A673 (cell line): ENCODE results near the gene EEFSEC. TPM values are rescaled to one million over a fixed set of nuclear protein-coding genes. Genes with fewer than 3 reads are reported as not detected.

Experiments used
- BruUV-seq: library from RNA; stranded (reverse); fragments of 400-500 nt; replicated peaks from 2 replicates; lab custom pipeline; 2021; lab: Mats Ljungman, UMichigan
- CTCF ChIA-PET: fragments of 300-600 bp; sonication (Branson Sonifier 250); formaldehyde crosslinking; loops from one replicate; lab custom pipeline; 2022; ENCODE audit warnings: antibody characterized with exemption; lab: Charles Lee
- POLR2A ChIA-PET: fragments of 300-600 bp; sonication (Branson Sonifier 250); formaldehyde crosslinking; loops from one replicate; lab custom pipeline; 2022; ENCODE audit warnings: antibody characterized with exemption; ENCODE audit not compliant: low non-redundant PET; lab: Charles Lee
- DNase-seq: peaks from one replicate; pipeline ENCODE4 v3.0.0-alpha.2; 2015; ENCODE audit warnings: low spot score
- H3K27ac ChIP-seq: fragments of 200-600 bp; sonication (generic); 2 replicates; pipeline ENCODE4 v1.5.1; 2016; ENCODE audit warnings: mixed run types, low read depth, mild to moderate bottlenecking, mixed read lengths, antibody characterized with exemption, low read length; ENCODE audit not compliant: poor library complexity, severe bottlenecking
- H3K27me3 ChIP-seq: fragments of 200-600 bp; sonication (generic); replicated peaks from 2 replicates; pipeline ENCODE4 v1.6.1; 2017; ENCODE audit warnings: mixed run types, low read depth, mild to moderate bottlenecking, mixed read lengths, antibody characterized with exemption, low read length; ENCODE audit not compliant: insufficient read depth, poor library complexity
- H3K36me3 ChIP-seq: fragments of 200-600 bp; sonication (generic); 2 replicates; pipeline ENCODE4 v1.6.1; 2016; ENCODE audit warnings: mixed run types, mild to moderate bottlenecking, mixed read lengths, antibody characterized with exemption, low read length; ENCODE audit not compliant: insufficient read depth, poor library complexity, severe bottlenecking
- H3K4me1 ChIP-seq: fragments of 200-600 bp; sonication (generic); 2 replicates; pipeline ENCODE4 v1.6.1; 2017; ENCODE audit warnings: mixed run types, mild to moderate bottlenecking, mixed read lengths, antibody characterized with exemption, low read length; ENCODE audit not compliant: insufficient read depth, poor library complexity, severe bottlenecking
- H3K4me3 ChIP-seq: fragments of 200-600 bp; sonication (generic); 2 replicates; pipeline ENCODE4 v1.5.1; 2016; ENCODE audit warnings: low read depth, mixed run types, mild to moderate bottlenecking, mixed read lengths, low read length; ENCODE audit not compliant: poor library complexity, severe bottlenecking
- H3K9me3 ChIP-seq: fragments of 200-600 bp; sonication (generic); 2 replicates; pipeline ENCODE4 v1.6.1; 2016; ENCODE audit warnings: mixed run types, low read depth, mild to moderate bottlenecking, mixed read lengths, antibody characterized with exemption, low read length; ENCODE audit not compliant: poor library complexity, severe bottlenecking
- EZH2 ChIP-seq: fragments of 200-600 bp; sonication (generic); IDR thresholded peaks from 2 replicates; pipeline ENCODE4 v1.6.1; 2017; ENCODE audit warnings: borderline replicate concordance, low read depth, mild to moderate bottlenecking, mixed read lengths, antibody characterized with exemption, low read length; ENCODE audit not compliant: poor library complexity, severe bottlenecking
- intact Hi-C: fragments of 100-400 bp; cut with micrococcal nuclease; formaldehyde crosslinking; loops from one replicate; pipeline ENCODE4 v1.10.0; 2022; ENCODE audit not compliant: unreplicated experiment
- total RNA-seq: library from RNA; stranded (reverse); gene quantifications from 2 replicates; pipeline ENCODE4 v1.2.3, GENCODE V29; 2021
- TF ChIP-seq, protein P1 (sequence below): fragments of 300-800, 200-600 bp; sonication (generic); conservative IDR thresholded peaks from 2 replicates; pipeline ENCODE4 v1.5.1; 2017; ENCODE audit warnings: low read depth, mild to moderate bottlenecking, antibody characterized with exemption, low read length, moderate library complexity, mixed read lengths

EEFSEC gene
- total RNA-seq, 1 experiment from 2014 or later = 19.7 TPM

DNA sequence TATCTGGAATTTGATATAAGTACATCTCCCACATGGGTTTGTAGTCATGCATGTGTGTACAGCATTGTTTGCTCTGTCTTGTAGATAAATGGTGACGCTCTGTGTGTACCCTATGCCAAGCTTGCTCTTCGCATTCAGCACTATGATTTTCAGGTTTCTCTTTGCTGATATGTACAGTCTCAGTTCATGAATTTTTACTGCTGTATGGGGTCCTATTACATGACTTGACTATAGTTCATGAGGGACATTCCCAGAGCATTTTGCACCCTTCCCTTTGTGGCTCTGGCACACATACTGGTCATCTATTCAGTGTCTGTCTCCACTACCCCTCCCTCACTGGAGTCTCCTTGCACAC, 132.7 kb downstream of the EEFSEC start:
- Histone ChIP-seq H3K36me3 (no peaks in the 10 kb centered on the region), H3K27ac (no peak overlapping the region), H3K27me3 (no peaks in the 10 kb centered on the region), H3K4me3 (no peak overlapping the region), H3K4me1 (no peaks in the 10 kb centered on the region), H3K9me3 (no peaks in the 10 kb centered on the region)
- intact Hi-C loops = no loop called here
- DNase-seq = no peak
- POLR2A ChIA-PET = no interaction called here
- CTCF ChIA-PET = no interaction called here
- BruUV-seq = no TSS peak
- no peak for TF ChIP-seq EZH2
- TF ChIP-seq, protein P1, sequence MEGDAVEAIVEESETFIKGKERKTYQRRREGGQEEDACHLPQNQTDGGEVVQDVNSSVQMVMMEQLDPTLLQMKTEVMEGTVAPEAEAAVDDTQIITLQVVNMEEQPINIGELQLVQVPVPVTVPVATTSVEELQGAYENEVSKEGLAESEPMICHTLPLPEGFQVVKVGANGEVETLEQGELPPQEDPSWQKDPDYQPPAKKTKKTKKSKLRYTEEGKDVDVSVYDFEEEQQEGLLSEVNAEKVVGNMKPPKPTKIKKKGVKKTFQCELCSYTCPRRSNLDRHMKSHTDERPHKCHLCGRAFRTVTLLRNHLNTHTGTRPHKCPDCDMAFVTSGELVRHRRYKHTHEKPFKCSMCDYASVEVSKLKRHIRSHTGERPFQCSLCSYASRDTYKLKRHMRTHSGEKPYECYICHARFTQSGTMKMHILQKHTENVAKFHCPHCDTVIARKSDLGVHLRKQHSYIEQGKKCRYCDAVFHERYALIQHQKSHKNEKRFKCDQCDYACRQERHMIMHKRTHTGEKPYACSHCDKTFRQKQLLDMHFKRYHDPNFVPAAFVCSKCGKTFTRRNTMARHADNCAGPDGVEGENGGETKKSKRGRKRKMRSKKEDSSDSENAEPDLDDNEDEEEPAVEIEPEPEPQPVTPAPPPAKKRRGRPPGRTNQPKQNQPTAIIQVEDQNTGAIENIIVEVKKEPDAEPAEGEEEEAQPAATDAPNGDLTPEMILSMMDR = no peak

DNA sequence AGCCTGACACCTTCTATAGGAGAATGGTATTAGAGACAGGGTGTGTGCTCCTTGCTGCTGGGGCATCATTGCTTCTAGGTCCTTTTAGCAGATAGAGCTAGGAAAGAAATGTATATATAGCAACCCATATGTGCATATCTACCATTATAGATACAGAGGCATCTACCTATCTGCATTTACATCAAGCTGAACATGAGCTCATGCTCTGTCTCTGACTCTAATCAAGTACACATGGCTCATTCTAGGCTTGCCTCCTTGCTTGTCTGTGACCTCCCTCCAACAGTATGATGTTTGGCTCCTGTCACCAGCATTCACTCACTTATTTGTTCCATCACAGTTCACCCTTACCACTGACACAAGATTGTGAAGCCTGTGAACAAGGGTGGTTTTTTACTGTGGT, 133.4 kb downstream of the EEFSEC start:
- ChIA-PET POLR2A (interaction anchor here (0.6 kb wide), 1 partner anchor 67 kb away, joined by 6 read pairs; no protein-coding TSS in a partner anchor), CTCF (no interaction called here)
- Histone ChIP-seq H3K27ac (no peak overlapping the region), H3K4me3 (no peak overlapping the region), H3K9me3 (no peaks in the 10 kb centered on the region), H3K27me3 (no peaks in the 10 kb centered on the region), H3K36me3 (no peaks in the 10 kb centered on the region), H3K4me1 (no peaks in the 10 kb centered on the region)
- no peak for TF ChIP-seq EZH2
- TF ChIP-seq, protein P1 = no peak
- DNase-seq = no peak
- no TSS peak for BruUV-seq
- intact Hi-C loops = no loop called here

DNA sequence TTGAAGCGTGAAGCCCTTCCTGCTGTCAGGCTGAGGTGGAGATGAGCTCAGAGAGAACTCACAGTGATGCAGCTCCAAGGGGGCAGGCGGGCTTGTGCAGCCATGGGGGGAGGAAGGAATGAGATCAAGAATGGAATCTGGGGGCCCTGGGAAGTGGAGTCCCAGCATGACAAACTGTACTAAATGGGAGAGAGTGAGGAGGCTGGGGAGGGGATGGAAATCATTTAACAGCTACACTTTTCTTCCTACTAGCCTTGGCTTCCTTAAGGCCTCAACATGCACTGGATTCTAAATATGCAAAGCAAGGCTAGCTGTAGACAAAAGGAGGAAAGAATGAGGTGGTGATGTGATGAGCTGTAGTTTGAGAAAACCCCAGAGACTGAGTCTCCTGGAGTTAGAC, 133.9 kb downstream of the EEFSEC start:
- Histone ChIP-seq H3K27me3 (no peaks in the 10 kb centered on the region), H3K4me3 (no peak overlapping the region), H3K9me3 (no peaks in the 10 kb centered on the region), H3K36me3 (no peaks in the 10 kb centered on the region), H3K4me1 (no peaks in the 10 kb centered on the region), H3K27ac (no peak overlapping the region)
- intact Hi-C loops = no loop called here
- TF ChIP-seq, protein P1 = no peak
- TF ChIP-seq EZH2 = no peak
- no TSS peak for BruUV-seq
- ChIA-PET CTCF (no interaction called here), POLR2A (interaction anchor here (0.6 kb wide), 1 partner anchor 67 kb away, joined by 6 read pairs; no protein-coding TSS in a partner anchor)
- DNase-seq = no peak
